ENCODE data around the gene IP6K3.

- no peak for TF ChIP-seq CTCF (IDR thresholded peaks at IDR 0.05; ENCODE audit: insufficient read depth, low read length)
- no peak for TF ChIP-seq GABPA (IDR thresholded peaks at IDR 0.05; ENCODE audit: low read depth)
- no peak for TF ChIP-seq SPI1 (IDR thresholded peaks at IDR 0.05; ENCODE audit: borderline replicate concordance, low read depth)
These were observed 31.0 kb upstream of the IP6K3 start for GRCh38 chr6:33777398-33778388.

All from HL-60 (cell line).